ENCODE measurements around the gene INSYN2A.

- TF ChIP-seq, protein P1, sequence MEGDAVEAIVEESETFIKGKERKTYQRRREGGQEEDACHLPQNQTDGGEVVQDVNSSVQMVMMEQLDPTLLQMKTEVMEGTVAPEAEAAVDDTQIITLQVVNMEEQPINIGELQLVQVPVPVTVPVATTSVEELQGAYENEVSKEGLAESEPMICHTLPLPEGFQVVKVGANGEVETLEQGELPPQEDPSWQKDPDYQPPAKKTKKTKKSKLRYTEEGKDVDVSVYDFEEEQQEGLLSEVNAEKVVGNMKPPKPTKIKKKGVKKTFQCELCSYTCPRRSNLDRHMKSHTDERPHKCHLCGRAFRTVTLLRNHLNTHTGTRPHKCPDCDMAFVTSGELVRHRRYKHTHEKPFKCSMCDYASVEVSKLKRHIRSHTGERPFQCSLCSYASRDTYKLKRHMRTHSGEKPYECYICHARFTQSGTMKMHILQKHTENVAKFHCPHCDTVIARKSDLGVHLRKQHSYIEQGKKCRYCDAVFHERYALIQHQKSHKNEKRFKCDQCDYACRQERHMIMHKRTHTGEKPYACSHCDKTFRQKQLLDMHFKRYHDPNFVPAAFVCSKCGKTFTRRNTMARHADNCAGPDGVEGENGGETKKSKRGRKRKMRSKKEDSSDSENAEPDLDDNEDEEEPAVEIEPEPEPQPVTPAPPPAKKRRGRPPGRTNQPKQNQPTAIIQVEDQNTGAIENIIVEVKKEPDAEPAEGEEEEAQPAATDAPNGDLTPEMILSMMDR (IDR thresholded peaks at IDR 0.05) = no peak
- TF ChIP-seq POLR2A (IDR thresholded peaks at IDR 0.05) = no peak
Measured at GRCh38 chr10:127227027-127227426, 30.6 kb upstream of the INSYN2A start.

Measured in heart left ventricle (tissue), 13 donors.